Naive thymus-derived CD4-positive, alpha-beta T cell (primary cell): ENCODE data around the gene APBA2. TPM values are rescaled to one million over a fixed set of nuclear protein-coding genes. Genes with fewer than 3 reads are reported as not detected.
A peak's percentile ranks its signal among the peaks of the same experiment; 100 is the strongest.

Source experiments
- ATAC-seq: fragments of 150-1000 bp; cut with Tn5 transposase; 2 replicates; pipeline ENCODE4 v1.10.0; 2021; ENCODE audit warnings: mild to moderate bottlenecking, moderate library complexity
- CTCF ChIA-PET: fragments of 350-600 bp; sonication (Branson Sonifier 250); formaldehyde crosslinking; loops from one replicate; lab custom pipeline; 2021; ENCODE audit warnings: antibody characterized with exemption; lab: Charles Lee
- POLR2A ChIA-PET: fragments of 350-600 bp; sonication (Branson Sonifier 250); formaldehyde crosslinking; loops from one replicate; lab custom pipeline; 2021; ENCODE audit warnings: antibody characterized with exemption, inconsistent platforms; lab: Charles Lee
- DNase-seq, 9 donors: peaks; one replicate each; pipeline versions ENCODE4 v3.0.0 to v3.0.0-alpha.2; 2020 to 2022; ENCODE audit warnings: mixed read lengths in 1 of 9
- H3K27ac ChIP-seq: one replicate; pipeline ENCODE4 v1.7.0; 2013; ENCODE audit warnings: mild to moderate bottlenecking, low read depth, low read length, moderate library complexity
- H3K27me3 ChIP-seq, 2 donors: one replicate each; pipeline ENCODE4 v1.7.0; 2013; ENCODE audit warnings: low read length in 2 of 2, mild to moderate bottlenecking in 2 of 2, moderate library complexity in 2 of 2; ENCODE audit not compliant: control insufficient read depth in 2 of 2, insufficient read depth in 2 of 2
- H3K36me3 ChIP-seq, 3 experiments: 1 replicate in 2 of 3; 2 replicates in 1 of 3; pipeline ENCODE4 v1.7.0; 2013; ENCODE audit warnings: low read length in 3 of 3, mild to moderate bottlenecking in 3 of 3, moderate library complexity in 1 of 3; ENCODE audit not compliant: insufficient read depth in 3 of 3, control insufficient read depth in 2 of 3
- H3K4me1 ChIP-seq, 2 donors: one replicate each; pipeline ENCODE4 v1.7.0; 2013; ENCODE audit warnings: low read length in 2 of 2, mild to moderate bottlenecking in 2 of 2, moderate library complexity in 1 of 2; ENCODE audit not compliant: control insufficient read depth in 2 of 2, insufficient read depth in 2 of 2
- H3K4me3 ChIP-seq: 2 replicates; pipeline ENCODE4 v1.7.0; 2013; ENCODE audit warnings: mild to moderate bottlenecking, low read length
- H3K9me3 ChIP-seq, 3 experiments: 1 replicate in 2 of 3; 2 replicates in 1 of 3; pipeline ENCODE4 v1.7.0; 2013; ENCODE audit warnings: low read length in 3 of 3; ENCODE audit not compliant: control insufficient read depth in 2 of 3
- H3K27ac Mint-ChIP-seq, 9 donors: one replicate each; pipeline ENCODE4 v1.8.0; 2020 to 2022; ENCODE audit warnings: mixed read lengths in 9 of 9, mild to moderate bottlenecking in 8 of 9, moderate library complexity in 5 of 9, inconsistent platforms in 2 of 9
- H3K27me3 Mint-ChIP-seq, 5 donors: one replicate each; pipeline ENCODE4 v1.8.0; 2021 to 2022; ENCODE audit warnings: mixed read lengths in 5 of 5, mild to moderate bottlenecking in 1 of 5
- H3K36me3 Mint-ChIP-seq, 5 donors: one replicate each; pipeline ENCODE4 v1.8.0; 2020 to 2022; ENCODE audit warnings: mixed read lengths in 5 of 5, mild to moderate bottlenecking in 3 of 5, inconsistent platforms in 1 of 5
- H3K4me1 Mint-ChIP-seq, 7 donors: one replicate each; pipeline ENCODE4 v1.8.0; 2020 to 2022; ENCODE audit warnings: mixed read lengths in 7 of 7, mild to moderate bottlenecking in 3 of 7, inconsistent platforms in 1 of 7
- H3K4me3 Mint-ChIP-seq, 10 donors: one replicate each; pipeline ENCODE4 v1.8.0; 2020 to 2022; ENCODE audit warnings: mild to moderate bottlenecking in 10 of 10, mixed read lengths in 10 of 10, moderate library complexity in 6 of 10, inconsistent platforms in 2 of 10
- H3K9me3 Mint-ChIP-seq, 11 donors: one replicate each; pipeline ENCODE4 v1.8.0; 2020 to 2022; ENCODE audit warnings: mixed read lengths in 11 of 11, mild to moderate bottlenecking in 4 of 11, inconsistent platforms in 1 of 11, moderate library complexity in 1 of 11
- intact Hi-C, 2 donors: fragments of 100-400 bp; cut with micrococcal nuclease; formaldehyde crosslinking; loops; one replicate each; pipeline ENCODE4 v1.15.1; 2023
- polyA plus RNA-seq, 2 donors: library from polyadenylated mRNA; unstranded; fragments of 300-500 nt; fragmentation: Illumina TruSeq; gene quantifications; one replicate each; pipeline ENCODE4 v1.2.3, GENCODE V29; 2021
- total RNA-seq, 6 experiments: library from RNA in 5 of 6; stranded (reverse) in 5 of 6; gene quantifications; 1 replicate in 5 of 6; 2 replicates in 1 of 6; pipeline ENCODE4 v1.2.3 and lab custom pipeline; 2021 to 2026

Gene APBA2
- total and polyA plus RNA-seq, 7 experiments from 2014 or later = 7.7 to 139 (median 110) TPM

- intact Hi-C loops = no loop called here
- Histone ChIP-seq H3K9me3 (no peaks in the 10 kb centered on the region), H3K27ac (no peak overlapping the region), H3K36me3 (no peaks in the 10 kb centered on the region), H3K4me3 (no peak overlapping the region), H3K4me1 (peaks cover 0 to 3% of the 10 kb centered on the region in 2 donors), H3K27me3 (no peaks in the 10 kb centered on the region)
- DNase-seq (no peak), ATAC-seq (no peak)
- Mint-ChIP-seq H3K27me3 (no peaks in the 10 kb centered on the region), H3K9me3 (peaks cover 0 to 2% (median 0%) of the 10 kb centered on the region in 11 donors), H3K4me1 (peaks cover 11 to 85% (median 70%) of the 10 kb centered on the region in 7 donors), H3K36me3 (peaks cover 0 to 28% (median 20%) of the 10 kb centered on the region in 5 donors), H3K4me3 (no peak overlapping the region), H3K27ac (peak overlapping the region in 2 of 9 donors; percentile 12 to 41)
- POLR2A ChIA-PET = no interaction called here
- CTCF ChIA-PET = no interaction called here
These were observed 162.2 kb downstream of the APBA2 start for GRCh38 chr15:29048011-29048410.

GRCh38 chr15:29050870-29051269 lies 165.1 kb downstream of the APBA2 start:
- ATAC-seq (peak; percentile 73), DNase-seq (no peak)
- no peak overlapping the region for H3K4me3 Mint-ChIP-seq
- no peak overlapping the region for H3K27ac ChIP-seq
- H3K4me1 ChIP-seq = peaks cover 0 to 3% of the 10 kb centered on the region in 2 donors
- H3K4me3 ChIP-seq = no peak overlapping the region
- peaks cover 0 to 53% (median 36%) of the 10 kb centered on the region in 5 donors for H3K36me3 Mint-ChIP-seq
- no peaks in the 10 kb centered on the region for H3K27me3 ChIP-seq
- no peaks in the 10 kb centered on the region for H3K27me3 Mint-ChIP-seq
- H3K9me3 Mint-ChIP-seq = peaks cover 0 to 2% (median 0%) of the 10 kb centered on the region in 11 donors
- no peaks in the 10 kb centered on the region for H3K9me3 ChIP-seq
- CTCF ChIA-PET = no interaction called here
- H3K4me1 Mint-ChIP-seq = peaks cover 6 to 81% (median 73%) of the 10 kb centered on the region in 7 donors
- peak overlapping the region in 2 of 9 donors; percentile 6 to 36 for H3K27ac Mint-ChIP-seq
- POLR2A ChIA-PET = no interaction called here
- peaks cover 0 to 20% (median 2%) of the 10 kb centered on the region in 3 experiments for H3K36me3 ChIP-seq
- intact Hi-C loops = loop anchor here in 1 of 2 donors (5.0 kb wide), 1 partner anchor 51 kb away; no protein-coding TSS in a partner anchor

- H3K27ac Mint-ChIP-seq = peak overlapping the region in 3 of 9 donors; percentile 6 to 73 (median 49)
- intact Hi-C loops = loop anchor here in 1 of 2 donors (5.0 kb wide), 1 partner anchor 51 kb away; no protein-coding TSS in a partner anchor
- POLR2A ChIA-PET = no interaction called here
- H3K9me3 ChIP-seq = no peaks in the 10 kb centered on the region
- CTCF ChIA-PET = no interaction called here
- H3K4me3 ChIP-seq = no peak overlapping the region
- ATAC-seq (no peak), DNase-seq (no peak)
- H3K4me1 ChIP-seq = peaks cover 0 to 3% of the 10 kb centered on the region in 2 donors
- H3K4me3 Mint-ChIP-seq = no peak overlapping the region
- peaks cover 0 to 20% (median 6%) of the 10 kb centered on the region in 3 experiments for H3K36me3 ChIP-seq
- H3K27me3 ChIP-seq = no peaks in the 10 kb centered on the region
- H3K27me3 Mint-ChIP-seq = no peaks in the 10 kb centered on the region
- H3K4me1 Mint-ChIP-seq = peaks cover 6 to 85% (median 72%) of the 10 kb centered on the region in 7 donors
- peaks cover 0 to 56% (median 36%) of the 10 kb centered on the region in 5 donors for H3K36me3 Mint-ChIP-seq
- peaks cover 0 to 2% (median 0%) of the 10 kb centered on the region in 11 donors for H3K9me3 Mint-ChIP-seq
- no peak overlapping the region for H3K27ac ChIP-seq
These were observed 165.6 kb downstream of the APBA2 start for GRCh38 chr15:29051422-29051821.

GRCh38 chr15:29053006-29053405 lies 167.2 kb downstream of the APBA2 start:
- Histone ChIP-seq H3K27me3 (no peaks in the 10 kb centered on the region), H3K9me3 (no peaks in the 10 kb centered on the region), H3K36me3 (peaks cover 0 to 20% (median 6%) of the 10 kb centered on the region in 3 experiments), H3K27ac (no peak overlapping the region), H3K4me1 (peaks cover 0 to 3% of the 10 kb centered on the region in 2 donors), H3K4me3 (no peak overlapping the region)
- ChIA-PET POLR2A (interaction anchor here (0.8 kb wide), 1 partner anchor 12 kb away, joined by 3 read pairs; no protein-coding TSS in a partner anchor), CTCF (no interaction called here)
- H3K9me3 Mint-ChIP-seq = peaks cover 0 to 2% (median 0%) of the 10 kb centered on the region in 11 donors
- peaks cover 0 to 68% (median 50%) of the 10 kb centered on the region in 5 donors for H3K36me3 Mint-ChIP-seq
- H3K27me3 Mint-ChIP-seq = no peaks in the 10 kb centered on the region
- no peak overlapping the region for H3K4me3 Mint-ChIP-seq
- intact Hi-C loops = loop anchor here in 1 of 2 donors (5.0 kb wide), 1 partner anchor 49 kb away; no protein-coding TSS in a partner anchor
- DNase-seq (no peak), ATAC-seq (no peak)
- peak overlapping the region in 1 of 9 donors; percentile 25 for H3K27ac Mint-ChIP-seq
- H3K4me1 Mint-ChIP-seq = peaks cover 6 to 86% (median 75%) of the 10 kb centered on the region in 7 donors

- H3K27me3 ChIP-seq = no peaks in the 10 kb centered on the region
- Mint-ChIP-seq H3K27me3 (no peaks in the 10 kb centered on the region), H3K9me3 (peaks cover 0 to 2% (median 0%) of the 10 kb centered on the region in 11 donors), H3K4me3 (no peak overlapping the region), H3K27ac (no peak overlapping the region), H3K4me1 (peaks cover 6 to 87% (median 75%) of the 10 kb centered on the region in 7 donors), H3K36me3 (peaks cover 0 to 75% (median 57%) of the 10 kb centered on the region in 5 donors)
- no peaks in the 10 kb centered on the region for H3K9me3 ChIP-seq
- intact Hi-C loops = loop anchor here in 1 of 2 donors (5.0 kb wide), 1 partner anchor 49 kb away; no protein-coding TSS in a partner anchor
- ATAC-seq (no peak), DNase-seq (no peak)
- H3K27ac ChIP-seq = no peak overlapping the region
- CTCF ChIA-PET = no interaction called here
- peaks cover 0 to 20% (median 6%) of the 10 kb centered on the region in 3 experiments for H3K36me3 ChIP-seq
- peaks cover 0 to 3% of the 10 kb centered on the region in 2 donors for H3K4me1 ChIP-seq
- POLR2A ChIA-PET = interaction anchor here (0.8 kb wide), 1 partner anchor 13 kb away, joined by 3 read pairs; no protein-coding TSS in a partner anchor
- H3K4me3 ChIP-seq = no peak overlapping the region
These were observed 167.9 kb downstream of the APBA2 start for GRCh38 chr15:29053661-29054131.

- POLR2A ChIA-PET = no interaction called here
- Histone ChIP-seq H3K27ac (no peak overlapping the region), H3K4me3 (no peak overlapping the region), H3K9me3 (no peaks in the 10 kb centered on the region), H3K36me3 (peaks cover 0 to 20% (median 6%) of the 10 kb centered on the region in 3 experiments), H3K27me3 (no peaks in the 10 kb centered on the region), H3K4me1 (peaks cover 0 to 3% of the 10 kb centered on the region in 2 donors)
- H3K4me3 Mint-ChIP-seq = peak overlapping the region in 1 of 10 donors; percentile 36
- H3K27ac Mint-ChIP-seq = no peak overlapping the region
- no peak for DNase-seq
- CTCF ChIA-PET = no interaction called here
- H3K27me3 Mint-ChIP-seq = no peaks in the 10 kb centered on the region
- no peak for ATAC-seq
- intact Hi-C loops = loop anchor here in 1 of 2 donors (5.0 kb wide), 1 partner anchor 48 kb away; no protein-coding TSS in a partner anchor
- peaks cover 0 to 79% (median 62%) of the 10 kb centered on the region in 5 donors for H3K36me3 Mint-ChIP-seq
- peaks cover 0 to 3% (median 0%) of the 10 kb centered on the region in 11 donors for H3K9me3 Mint-ChIP-seq
- peaks cover 6 to 88% (median 75%) of the 10 kb centered on the region in 7 donors for H3K4me1 Mint-ChIP-seq
These were observed 168.6 kb downstream of the APBA2 start for GRCh38 chr15:29054171-29055045.
